Astrocyte (in vitro differentiated cells and primary cell): ENCODE results near the gene METTL27. TPM values are rescaled to one million over a fixed set of nuclear protein-coding genes. Genes with fewer than 3 reads are reported as not detected.

Experiments used
- DNase-seq: peaks from one replicate; pipeline ENCODE4 v3.0.0-alpha.2; 2010; ENCODE audit warnings: low read depth
- FAIRE-seq: peaks from 2 replicates; lab custom pipeline; 2011; peaks lifted over from hg19 to GRCh38; lab: Jason Lieb, UNC
- H2AFZ ChIP-seq: 2 replicates; pipeline ENCODE4 v1.6.0; 2012; ENCODE audit warnings: low read depth, low read length, inconsistent platforms
- H3K27ac ChIP-seq: 2 replicates; pipeline ENCODE4 v1.5.1; 2011; ENCODE audit warnings: low read depth, low read length, inconsistent platforms
- H3K27me3 ChIP-seq: 2 replicates; pipeline ENCODE4 v1.6.0; 2011; ENCODE audit warnings: low read length, inconsistent platforms; ENCODE audit not compliant: insufficient read depth
- H3K36me3 ChIP-seq: 2 replicates; pipeline ENCODE4 v1.5.1; 2011; ENCODE audit warnings: low read length, inconsistent platforms; ENCODE audit not compliant: insufficient read depth
- H3K4me1 ChIP-seq: 2 replicates; pipeline ENCODE4 v1.5.1; 2011; ENCODE audit warnings: low read length, inconsistent platforms; ENCODE audit not compliant: insufficient read depth
- H3K4me2 ChIP-seq: 2 replicates; pipeline ENCODE4 v1.6.0; 2012; ENCODE audit warnings: low read length, inconsistent platforms
- H3K4me3 ChIP-seq: 2 replicates; pipeline ENCODE4 v1.5.1; 2011; ENCODE audit warnings: low read depth, mild to moderate bottlenecking, low read length, inconsistent platforms; ENCODE audit not compliant: insufficient read depth
- H3K79me2 ChIP-seq: 2 replicates; pipeline ENCODE4 v1.6.0; 2012; ENCODE audit warnings: mild to moderate bottlenecking, low read length, inconsistent platforms; ENCODE audit not compliant: insufficient read depth
- H3K9ac ChIP-seq: 2 replicates; pipeline ENCODE4 v1.6.0; 2012; ENCODE audit warnings: mild to moderate bottlenecking, low read length, inconsistent platforms
- H3K9me3 ChIP-seq: 2 replicates; pipeline ENCODE4 v1.5.1; 2012; ENCODE audit warnings: low read depth, mild to moderate bottlenecking, low read length, inconsistent platforms; ENCODE audit not compliant: insufficient read depth
- H4K20me1 ChIP-seq: 2 replicates; pipeline ENCODE4 v1.6.0; 2012; ENCODE audit warnings: low read length, inconsistent platforms; ENCODE audit not compliant: insufficient read depth
- H3K27ac Mint-ChIP-seq: one replicate; pipeline ENCODE4 v1.8.0; 2021; ENCODE audit warnings: mild to moderate bottlenecking, mixed read lengths; ENCODE audit not compliant: unreplicated experiment
- H3K27me3 Mint-ChIP-seq: one replicate; pipeline ENCODE4 v1.8.0; 2021; ENCODE audit warnings: low read depth, mixed read lengths; ENCODE audit not compliant: unreplicated experiment
- H3K36me3 Mint-ChIP-seq: one replicate; pipeline ENCODE4 v1.8.0; 2021; ENCODE audit warnings: low read depth, mixed read lengths; ENCODE audit not compliant: unreplicated experiment
- H3K4me1 Mint-ChIP-seq: one replicate; pipeline ENCODE4 v1.8.0; 2021; ENCODE audit warnings: low read depth, mixed read lengths; ENCODE audit not compliant: unreplicated experiment
- H3K4me3 Mint-ChIP-seq: one replicate; pipeline ENCODE4 v1.8.0; 2021; ENCODE audit warnings: mild to moderate bottlenecking, moderate library complexity, mixed read lengths; ENCODE audit not compliant: unreplicated experiment
- H3K9me3 Mint-ChIP-seq: one replicate; pipeline ENCODE4 v1.8.0; 2021; ENCODE audit warnings: mild to moderate bottlenecking, mixed read lengths; ENCODE audit not compliant: unreplicated experiment
- EZH2 ChIP-seq: IDR thresholded peaks from 2 replicates; pipeline ENCODE4 v1.6.1; 2012; ENCODE audit warnings: mild to moderate bottlenecking, low read length, inconsistent platforms; ENCODE audit not compliant: insufficient read depth
- total RNA-seq: library from RNA; stranded (reverse); gene quantifications from 2 replicates; pipeline ENCODE4 v1.2.1, GENCODE V29; 2021
- TF ChIP-seq, protein P1 (sequence below): IDR thresholded peaks from 2 replicates; pipeline ENCODE4 v1.5.1; 2011; ENCODE audit warnings: low read depth, mild to moderate bottlenecking, inconsistent platforms, low read length, moderate library complexity; ENCODE audit not compliant: insufficient read depth

Gene METTL27
- total RNA-seq, 1 donor from 2014 or later, result 2.5 TPM

DNA sequence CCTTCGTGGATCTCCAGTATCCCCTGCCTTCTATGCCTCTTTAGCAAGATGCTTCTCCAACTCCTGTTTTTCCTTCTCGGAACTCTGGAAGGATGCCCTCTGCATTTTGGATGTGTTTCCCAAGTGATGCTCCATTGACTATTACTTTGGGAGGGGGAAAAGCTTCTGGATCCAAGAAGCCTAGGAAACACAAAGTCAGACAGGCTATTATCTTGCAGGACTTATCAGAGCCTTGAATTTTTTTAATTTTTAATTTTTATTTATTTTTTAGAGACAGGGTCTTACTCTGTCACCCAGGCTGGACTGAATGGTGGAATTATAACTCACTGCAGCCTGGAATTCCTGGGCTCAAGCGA, 39.7 kb upstream of the METTL27 start:
- Histone ChIP-seq H3K4me2 (no peak overlapping the region), H3K27me3 (peaks cover 9% of the 10 kb centered on the region), H3K27ac (no peak overlapping the region), H2AFZ (no peak overlapping the region), H4K20me1 (no peaks in the 10 kb centered on the region), H3K9ac (no peak overlapping the region), H3K4me3 (no peak overlapping the region), H3K9me3 (no peaks in the 10 kb centered on the region), H3K79me2 (no peaks in the 10 kb centered on the region), H3K36me3 (no peaks in the 10 kb centered on the region), H3K4me1 (peaks cover 12% of the 10 kb centered on the region)
- TF ChIP-seq, protein P1, sequence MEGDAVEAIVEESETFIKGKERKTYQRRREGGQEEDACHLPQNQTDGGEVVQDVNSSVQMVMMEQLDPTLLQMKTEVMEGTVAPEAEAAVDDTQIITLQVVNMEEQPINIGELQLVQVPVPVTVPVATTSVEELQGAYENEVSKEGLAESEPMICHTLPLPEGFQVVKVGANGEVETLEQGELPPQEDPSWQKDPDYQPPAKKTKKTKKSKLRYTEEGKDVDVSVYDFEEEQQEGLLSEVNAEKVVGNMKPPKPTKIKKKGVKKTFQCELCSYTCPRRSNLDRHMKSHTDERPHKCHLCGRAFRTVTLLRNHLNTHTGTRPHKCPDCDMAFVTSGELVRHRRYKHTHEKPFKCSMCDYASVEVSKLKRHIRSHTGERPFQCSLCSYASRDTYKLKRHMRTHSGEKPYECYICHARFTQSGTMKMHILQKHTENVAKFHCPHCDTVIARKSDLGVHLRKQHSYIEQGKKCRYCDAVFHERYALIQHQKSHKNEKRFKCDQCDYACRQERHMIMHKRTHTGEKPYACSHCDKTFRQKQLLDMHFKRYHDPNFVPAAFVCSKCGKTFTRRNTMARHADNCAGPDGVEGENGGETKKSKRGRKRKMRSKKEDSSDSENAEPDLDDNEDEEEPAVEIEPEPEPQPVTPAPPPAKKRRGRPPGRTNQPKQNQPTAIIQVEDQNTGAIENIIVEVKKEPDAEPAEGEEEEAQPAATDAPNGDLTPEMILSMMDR, result no peak
- no peak for TF ChIP-seq EZH2
- FAIRE-seq, result no peak
- no peak for DNase-seq
- Mint-ChIP-seq H3K9me3 (no peaks in the 10 kb centered on the region), H3K4me1 (peaks cover 14% of the 10 kb centered on the region), H3K36me3 (peaks cover 2% of the 10 kb centered on the region), H3K27me3 (peaks cover 29% of the 10 kb centered on the region), H3K27ac (no peak overlapping the region), H3K4me3 (no peak overlapping the region)

DNA sequence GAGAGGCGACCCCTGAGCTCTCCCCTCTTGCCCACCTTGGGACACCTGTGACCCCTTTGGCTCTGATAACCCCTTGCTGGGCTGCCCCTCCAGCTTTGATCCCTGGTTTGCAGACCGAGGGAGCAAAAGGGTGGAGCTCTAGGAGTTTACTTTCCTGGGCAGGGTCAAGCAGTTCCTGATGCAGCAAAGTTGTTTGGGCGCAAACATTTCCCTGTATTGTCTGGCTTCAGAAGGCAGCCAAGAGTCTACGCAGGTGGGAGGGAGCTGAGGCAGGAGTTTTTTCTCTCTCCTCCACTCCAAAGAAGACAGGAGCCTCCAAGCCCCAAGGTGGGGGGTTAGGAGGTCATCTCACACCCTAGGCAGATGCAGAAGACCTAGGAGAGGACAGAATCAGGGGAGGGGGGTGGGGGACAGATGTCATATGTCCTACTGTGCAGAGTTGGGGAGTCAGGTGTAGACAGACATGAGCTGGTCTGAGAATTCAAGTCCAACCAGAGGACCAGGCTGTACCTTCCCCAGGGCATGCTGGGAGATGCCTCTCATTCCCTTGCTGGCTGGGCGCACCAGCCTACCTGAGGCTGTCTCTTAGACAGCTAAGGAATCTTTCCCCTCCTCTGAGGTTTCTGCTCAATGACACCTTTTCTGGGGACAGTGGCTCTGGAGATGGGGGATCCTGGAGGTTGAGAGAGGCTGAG, 39.2 kb upstream of the METTL27 start:
- Histone ChIP-seq H3K27me3 (peaks cover 9% of the 10 kb centered on the region), H2AFZ (no peak overlapping the region), H3K4me3 (no peak overlapping the region), H4K20me1 (no peaks in the 10 kb centered on the region), H3K9me3 (no peaks in the 10 kb centered on the region), H3K27ac (no peak overlapping the region), H3K79me2 (no peaks in the 10 kb centered on the region), H3K36me3 (no peaks in the 10 kb centered on the region), H3K9ac (no peak overlapping the region), H3K4me2 (no peak overlapping the region), H3K4me1 (peaks cover 6% of the 10 kb centered on the region)
- H3K4me3 Mint-ChIP-seq, result no peak overlapping the region
- no peak for FAIRE-seq
- peaks cover 2% of the 10 kb centered on the region for H3K36me3 Mint-ChIP-seq
- no peak for TF ChIP-seq EZH2
- TF ChIP-seq, protein P1, result no peak
- DNase-seq, result no peak
- H3K9me3 Mint-ChIP-seq, result no peaks in the 10 kb centered on the region
- H3K27me3 Mint-ChIP-seq, result peaks cover 29% of the 10 kb centered on the region
- peaks cover 14% of the 10 kb centered on the region for H3K4me1 Mint-ChIP-seq
- no peak overlapping the region for H3K27ac Mint-ChIP-seq

DNA sequence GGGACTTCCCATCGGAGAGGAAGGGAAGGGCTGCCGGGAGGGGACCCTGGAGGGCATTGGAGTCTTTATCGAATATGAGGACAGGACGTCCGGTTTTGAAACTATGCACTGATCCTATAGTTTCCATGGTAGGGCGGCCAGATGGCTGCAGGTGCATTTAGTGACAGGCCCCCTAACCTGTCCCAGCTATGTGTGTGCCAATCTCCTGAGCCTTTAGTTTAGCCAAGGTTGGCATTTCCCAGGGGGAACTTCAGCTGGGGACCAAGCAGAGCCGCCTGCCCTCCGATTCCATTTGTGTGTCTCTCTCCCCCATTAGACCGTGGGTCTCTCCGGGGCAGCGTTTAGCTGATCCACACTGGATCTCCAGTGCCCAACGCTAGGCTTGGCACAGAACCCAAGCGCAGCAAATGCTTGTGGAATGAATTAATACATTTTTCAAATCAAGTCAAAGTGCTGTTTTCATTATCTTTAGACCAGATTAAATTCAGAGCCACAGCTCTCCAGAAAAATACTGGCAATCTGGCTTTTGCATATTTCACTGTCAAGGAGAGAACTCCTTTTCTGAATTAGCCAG, 38.5 kb upstream of the METTL27 start:
- Histone ChIP-seq H3K27ac (no peak overlapping the region), H3K79me2 (no peaks in the 10 kb centered on the region), H3K9me3 (no peaks in the 10 kb centered on the region), H3K4me3 (no peak overlapping the region), H4K20me1 (no peaks in the 10 kb centered on the region), H3K27me3 (peaks cover 9% of the 10 kb centered on the region), H2AFZ (no peak overlapping the region), H3K36me3 (no peaks in the 10 kb centered on the region), H3K4me2 (no peak overlapping the region), H3K4me1 (no peaks in the 10 kb centered on the region), H3K9ac (no peak overlapping the region)
- FAIRE-seq, result no peak
- Mint-ChIP-seq H3K4me1 (peaks cover 11% of the 10 kb centered on the region), H3K27me3 (peaks cover 33% of the 10 kb centered on the region), H3K36me3 (peaks cover 3% of the 10 kb centered on the region), H3K4me3 (no peak overlapping the region), H3K9me3 (no peaks in the 10 kb centered on the region), H3K27ac (no peak overlapping the region)
- TF ChIP-seq EZH2, result no peak
- TF ChIP-seq, protein P1, result no peak
- DNase-seq, result no peak
